Brain microvascular endothelial cell (primary cell): Measurements from ENCODE around the gene KCNIP3.

ENCODE experiments used
- DNase-seq: peaks from one replicate; pipeline ENCODE4 v3.0.0-alpha.2; 2020
- H3K27ac ChIP-seq: fragments of 250-450 bp; sonication (Bioruptor Pico); 2 replicates; pipeline ENCODE4 v1.5.1; 2020; ENCODE audit warnings: mild to moderate bottlenecking, moderate library complexity
- H3K27me3 ChIP-seq: fragments of 250-450 bp; sonication (Bioruptor Pico); replicated peaks from 2 replicates; pipeline ENCODE4 v1.5.1; 2020; ENCODE audit warnings: mild to moderate bottlenecking
- H3K36me3 ChIP-seq: fragments of 250-450 bp; sonication (Bioruptor Pico); replicated peaks from 2 replicates; pipeline ENCODE4 v1.5.1; 2020; ENCODE audit warnings: mild to moderate bottlenecking
- H3K4me3 ChIP-seq: 2 replicates; pipeline ENCODE4 v1.5.1; 2011; ENCODE audit warnings: low read depth, mild to moderate bottlenecking, control low read depth, low read length, moderate library complexity
- CTCF ChIP-seq: IDR thresholded peaks from 2 replicates; pipeline ENCODE4 v1.5.1; 2011; ENCODE audit warnings: low read depth, mild to moderate bottlenecking, moderate library complexity, low read length, control low read depth, inconsistent platforms; ENCODE audit errors: missing control alignments
- in situ Hi-C: cut with HindIII; loops from 2 replicates; pipeline ENCODE4 v1.10.0; 2017; ENCODE audit warnings: low sequenced_read_pairs, low pct_ligation_motif_present

KCNIP3 gene

GRCh38 chr2:95317123-95317500 is 20.0 kb downstream of the KCNIP3 start:
- Histone ChIP-seq H3K27ac (no peak overlapping the region), H3K36me3 (no peaks in the 10 kb centered on the region), H3K4me3 (no peak overlapping the region), H3K27me3 (no peaks in the 10 kb centered on the region)
- in situ Hi-C loops: no loop called here
- DNase-seq: no peak
- TF ChIP-seq CTCF: no peak

- DNase-seq: no peak
- Histone ChIP-seq H3K4me3 (no peak overlapping the region), H3K36me3 (no peaks in the 10 kb centered on the region), H3K27ac (no peak overlapping the region), H3K27me3 (no peaks in the 10 kb centered on the region)
- TF ChIP-seq CTCF: no peak
- in situ Hi-C loops: no loop called here
Observed at GRCh38 chr2:95317665-95318425, 20.7 kb downstream of the KCNIP3 start.

- H3K27me3 ChIP-seq: no peaks in the 10 kb centered on the region
- H3K36me3 ChIP-seq: no peaks in the 10 kb centered on the region
- no peak overlapping the region for H3K27ac ChIP-seq
- no peak for TF ChIP-seq CTCF
- no peak overlapping the region for H3K4me3 ChIP-seq
- in situ Hi-C loops: no loop called here
- DNase-seq: no peak
Observed at GRCh38 chr2:95318431-95319220, 21.5 kb downstream of the KCNIP3 start.

- TF ChIP-seq CTCF: no peak
- Histone ChIP-seq H3K4me3 (no peak overlapping the region), H3K27ac (no peak overlapping the region), H3K36me3 (no peaks in the 10 kb centered on the region), H3K27me3 (no peaks in the 10 kb centered on the region)
- in situ Hi-C loops: no loop called here
- no peak for DNase-seq
Observed at GRCh38 chr2:95319481-95320343, 22.6 kb downstream of the KCNIP3 start.

- in situ Hi-C loops: no loop called here
- H3K4me3 ChIP-seq: no peak overlapping the region
- no peak for DNase-seq
- H3K27me3 ChIP-seq: no peaks in the 10 kb centered on the region
- no peak for TF ChIP-seq CTCF
- H3K27ac ChIP-seq: no peak overlapping the region
- H3K36me3 ChIP-seq: no peaks in the 10 kb centered on the region
Observed at GRCh38 chr2:95320344-95320712, 23.2 kb downstream of the KCNIP3 start.
